ENCODE data around the gene KRTAP12-2.

Gene KRTAP12-2, protein sequence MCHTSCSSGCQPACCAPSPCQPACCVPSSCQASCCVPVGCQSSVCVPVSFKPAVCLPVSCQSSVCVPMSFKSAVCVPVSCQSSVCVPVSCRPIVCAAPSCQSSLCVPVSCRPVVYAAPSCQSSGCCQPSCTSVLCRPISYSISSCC

DNA sequence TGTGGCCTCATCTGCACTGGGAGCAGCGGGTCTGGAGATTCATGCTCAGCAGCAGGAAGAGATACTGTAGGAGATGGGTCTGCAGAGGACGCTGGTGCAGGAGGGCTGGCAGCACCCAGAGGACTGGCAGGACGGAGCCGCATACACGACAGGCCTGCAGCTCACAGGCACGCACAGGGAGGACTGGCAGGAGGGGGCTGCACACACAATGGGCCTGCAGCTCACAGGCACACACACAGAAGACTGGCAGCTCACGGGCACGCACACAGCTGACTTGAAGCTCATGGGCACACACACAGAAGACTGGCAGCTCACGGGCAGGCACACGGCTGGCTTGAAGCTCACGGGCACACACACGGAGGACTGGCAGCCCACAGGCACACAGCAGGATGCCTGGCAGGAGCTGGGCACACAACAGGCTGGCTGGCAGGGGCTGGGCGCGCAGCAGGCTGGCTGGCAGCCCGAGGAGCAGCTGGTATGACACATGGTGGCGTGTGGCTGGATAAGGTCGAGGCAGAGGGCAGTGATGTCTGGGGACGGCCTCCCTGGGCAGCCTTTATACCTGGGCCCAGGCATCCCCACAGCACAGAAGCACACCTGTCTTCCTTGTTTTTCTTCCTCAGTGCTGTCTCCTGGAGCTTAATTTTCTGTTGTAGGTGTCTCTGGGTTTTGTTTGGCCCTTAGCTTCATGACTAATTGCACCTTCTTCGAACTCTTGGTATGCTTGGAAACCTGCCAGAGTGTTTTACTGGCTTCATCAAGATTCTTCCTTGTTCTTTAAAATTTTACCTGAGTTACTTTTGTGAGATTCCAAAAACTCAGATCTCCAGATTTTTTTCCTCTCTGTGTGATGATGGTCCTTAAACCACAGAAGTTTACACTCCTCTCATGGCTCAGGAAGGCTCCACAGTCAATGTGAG, at the start of gene KRTAP12-2:
KRTAP12-2 (minus strand) TSS at position 527 of the 920 bp plus-strand sequence; CDS start at position 486, 41 bp downstream.
- no peak for DNase-seq

DNA sequence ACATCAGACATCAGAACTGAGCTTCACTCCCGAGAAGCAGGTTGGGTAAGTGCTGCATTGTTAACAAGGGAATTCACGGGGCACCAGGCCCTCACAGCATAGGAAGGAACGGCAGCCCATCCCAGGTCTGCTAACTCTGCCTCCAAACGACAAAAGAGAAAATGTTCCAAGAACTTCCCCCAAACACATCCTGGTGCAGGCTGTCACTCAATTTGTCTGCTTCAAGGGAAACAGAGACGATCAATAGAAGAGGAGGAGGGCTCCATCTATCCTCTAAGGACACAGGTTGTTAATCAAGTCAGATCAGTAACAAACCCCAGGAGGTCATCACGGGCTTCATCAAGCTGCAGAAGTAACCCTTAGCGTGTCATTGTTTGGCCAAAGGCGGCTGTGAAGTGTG, 48.2 kb upstream of the KRTAP12-2 start:
- DNase-seq: no peak

DNA sequence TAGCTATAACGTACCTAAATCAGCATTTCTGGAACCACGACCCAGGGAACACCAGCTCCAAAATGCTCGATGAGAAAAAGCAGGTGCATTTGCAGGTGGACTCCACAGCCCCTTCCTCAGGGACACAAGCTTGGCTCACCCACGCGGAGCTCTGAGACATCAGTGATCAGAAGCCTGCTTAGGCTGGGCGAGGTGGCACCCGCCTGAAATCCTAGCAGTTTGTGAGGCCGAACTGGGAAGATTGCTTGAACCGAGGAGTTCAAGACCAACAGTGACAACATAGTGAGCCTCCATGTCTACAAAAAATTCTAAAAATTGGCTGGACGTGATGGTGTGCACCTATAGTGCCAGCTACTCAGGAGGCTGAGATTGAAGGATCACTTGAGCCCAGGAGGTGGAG, 47.1 kb upstream of the KRTAP12-2 start:
- DNase-seq: no peak

DNA sequence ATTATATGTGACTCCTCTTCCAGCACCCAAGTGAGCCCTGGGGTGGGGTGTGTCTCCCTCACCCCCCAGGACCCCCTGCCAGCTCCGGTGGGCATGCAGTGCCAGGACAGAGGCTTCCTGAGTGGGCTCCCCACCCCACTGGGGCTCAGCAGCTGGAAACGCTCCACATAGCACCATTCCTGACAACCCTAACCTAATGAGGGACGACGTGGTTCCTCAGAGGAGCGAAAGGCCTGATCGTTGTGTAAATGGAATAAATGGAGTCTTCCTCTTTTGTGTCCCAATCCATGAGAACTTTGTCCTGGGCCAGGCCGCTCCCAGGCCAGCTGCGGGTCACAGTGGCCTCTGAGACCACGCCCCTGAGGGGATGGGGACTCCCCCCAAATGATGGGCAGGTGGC, 46.4 kb upstream of the KRTAP12-2 start:
- DNase-seq: no peak

DNA sequence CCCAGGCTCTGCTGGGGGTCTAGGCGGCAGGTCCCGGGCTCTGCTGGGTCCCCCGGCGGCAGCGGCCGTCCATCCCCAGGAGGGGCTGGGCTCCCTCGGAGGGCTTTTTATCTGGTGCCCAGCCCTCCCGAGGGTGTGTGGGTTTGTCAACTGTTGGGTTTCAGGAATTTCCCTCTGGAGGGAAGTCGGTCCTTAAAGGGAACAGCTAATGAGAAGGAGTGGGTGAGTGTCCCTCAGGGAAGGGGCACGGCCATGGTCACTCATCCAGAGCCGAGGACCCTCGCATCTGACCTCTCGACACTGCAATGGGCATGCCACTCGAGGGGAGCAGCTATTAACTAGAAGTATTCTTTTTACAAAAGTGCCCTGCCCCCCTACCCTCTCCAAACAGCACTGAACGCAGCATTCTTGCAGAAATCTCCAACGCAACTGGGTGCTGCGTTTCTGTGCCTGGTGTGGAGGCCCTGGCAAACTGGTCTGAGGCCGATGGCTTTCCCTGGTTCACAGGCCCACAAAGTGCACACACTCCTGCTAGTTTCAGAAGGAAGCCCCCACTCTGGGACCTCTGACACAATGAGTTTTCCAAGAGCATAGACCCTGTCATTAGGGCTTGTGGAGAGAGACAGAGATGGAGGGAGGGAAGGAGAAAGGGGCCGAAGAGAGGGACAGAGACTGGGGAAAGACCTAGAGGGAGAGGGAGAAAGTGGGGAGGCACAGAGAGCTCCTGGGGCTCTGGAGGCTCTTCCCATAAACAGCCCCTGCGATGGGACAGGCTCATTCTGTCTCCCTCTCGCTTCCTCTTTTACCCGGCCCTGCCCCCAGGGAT, 45.7 kb upstream of the KRTAP12-2 start:
- no peak for DNase-seq

DNA sequence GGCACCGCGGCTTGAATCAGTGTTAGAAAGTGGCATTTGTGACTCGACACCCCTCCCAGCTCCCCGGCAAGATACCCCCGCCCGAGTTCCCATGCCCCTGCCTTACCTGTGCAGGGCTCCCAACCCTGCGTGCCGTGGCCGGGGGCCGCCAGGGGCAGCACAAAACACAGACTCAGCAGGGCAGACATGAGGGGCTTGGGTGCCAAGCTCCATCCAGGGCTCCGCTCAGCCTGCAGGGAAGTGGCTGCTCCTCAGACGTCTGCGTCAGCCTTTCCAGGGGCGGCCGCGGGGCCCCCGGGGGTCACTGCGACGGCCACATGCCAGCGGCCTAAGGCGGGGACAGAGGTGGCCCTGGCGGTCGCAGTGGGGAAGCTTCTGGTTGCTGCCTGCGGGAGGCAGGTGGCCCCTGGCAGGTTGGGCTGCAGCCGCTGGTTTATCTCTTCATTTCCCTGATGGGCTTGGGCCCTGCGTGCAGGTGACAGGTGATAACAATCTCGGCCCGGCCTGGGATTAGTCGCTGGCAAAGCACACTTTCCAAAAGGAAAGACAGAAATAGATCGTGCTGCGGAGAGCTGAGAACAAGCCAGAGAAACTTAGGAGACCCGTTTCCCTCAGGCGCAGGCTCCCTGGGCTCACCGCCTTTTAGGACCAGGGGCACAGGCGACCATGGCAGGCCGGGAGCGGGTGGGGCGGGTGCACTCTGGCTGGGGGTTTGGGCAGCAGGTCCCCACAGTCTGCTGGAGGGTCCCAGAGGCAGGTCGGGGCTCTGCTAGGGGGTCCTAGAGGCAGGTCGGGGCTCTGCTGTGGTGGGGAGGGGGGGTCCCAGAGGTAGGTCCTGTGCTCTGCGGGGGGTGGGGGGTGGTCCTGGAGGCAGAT, 44.8 kb upstream of the KRTAP12-2 start, which contains the start of gene TSPEAR:
TSPEAR (minus strand) TSS at position 246 of the 876 bp plus-strand sequence; CDS start at position 188, 58 bp downstream.
- DNase-seq: no peak

DNA sequence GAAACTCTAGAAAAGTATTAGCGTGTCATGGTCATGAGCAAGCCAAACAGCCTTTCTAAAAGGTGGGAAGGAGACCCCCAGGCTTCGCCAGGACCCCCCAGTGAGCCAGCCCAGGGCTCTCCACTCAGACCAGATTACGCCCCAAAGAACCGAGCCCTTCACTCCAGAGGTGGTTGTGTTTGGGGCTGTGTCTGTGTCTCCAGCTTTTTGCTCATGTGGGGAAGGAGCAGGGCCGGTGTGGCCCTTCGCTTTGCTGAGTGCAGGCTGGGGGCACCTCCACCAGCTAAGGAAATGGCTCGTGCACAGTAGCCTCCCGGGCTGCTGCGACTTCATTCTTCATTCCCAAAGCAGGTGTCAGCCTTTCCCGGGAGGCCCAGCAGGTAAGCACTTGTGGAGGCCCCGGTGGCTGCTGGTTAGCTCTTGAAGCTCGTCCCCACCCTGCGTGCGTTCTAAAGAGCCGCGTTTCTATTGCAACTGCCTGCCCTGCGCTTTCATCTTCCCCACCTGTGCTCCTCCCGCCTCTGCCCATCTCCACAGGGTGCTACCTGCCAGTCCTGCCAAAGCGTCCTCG, 44.1 kb upstream of the KRTAP12-2 start:
- no peak for DNase-seq

DNA sequence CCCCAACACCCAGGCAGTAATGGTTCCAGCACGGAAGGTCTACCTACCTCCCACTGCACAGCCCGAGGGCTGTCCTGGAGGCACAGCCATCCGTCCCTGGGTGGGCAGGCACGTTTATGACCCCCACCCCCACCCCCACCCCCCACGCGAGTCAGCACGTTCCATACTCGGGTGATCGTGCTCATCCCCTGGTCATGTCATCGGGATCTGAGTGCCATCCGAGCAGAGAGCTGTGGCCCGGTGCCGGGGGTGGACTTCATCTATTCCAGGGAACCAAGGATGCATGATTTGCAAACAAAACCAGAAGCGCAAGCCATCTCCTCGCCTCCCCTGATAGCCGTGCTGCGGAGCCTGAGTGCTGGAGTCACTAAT, 43.6 kb upstream of the KRTAP12-2 start:
- no peak for DNase-seq

DNA sequence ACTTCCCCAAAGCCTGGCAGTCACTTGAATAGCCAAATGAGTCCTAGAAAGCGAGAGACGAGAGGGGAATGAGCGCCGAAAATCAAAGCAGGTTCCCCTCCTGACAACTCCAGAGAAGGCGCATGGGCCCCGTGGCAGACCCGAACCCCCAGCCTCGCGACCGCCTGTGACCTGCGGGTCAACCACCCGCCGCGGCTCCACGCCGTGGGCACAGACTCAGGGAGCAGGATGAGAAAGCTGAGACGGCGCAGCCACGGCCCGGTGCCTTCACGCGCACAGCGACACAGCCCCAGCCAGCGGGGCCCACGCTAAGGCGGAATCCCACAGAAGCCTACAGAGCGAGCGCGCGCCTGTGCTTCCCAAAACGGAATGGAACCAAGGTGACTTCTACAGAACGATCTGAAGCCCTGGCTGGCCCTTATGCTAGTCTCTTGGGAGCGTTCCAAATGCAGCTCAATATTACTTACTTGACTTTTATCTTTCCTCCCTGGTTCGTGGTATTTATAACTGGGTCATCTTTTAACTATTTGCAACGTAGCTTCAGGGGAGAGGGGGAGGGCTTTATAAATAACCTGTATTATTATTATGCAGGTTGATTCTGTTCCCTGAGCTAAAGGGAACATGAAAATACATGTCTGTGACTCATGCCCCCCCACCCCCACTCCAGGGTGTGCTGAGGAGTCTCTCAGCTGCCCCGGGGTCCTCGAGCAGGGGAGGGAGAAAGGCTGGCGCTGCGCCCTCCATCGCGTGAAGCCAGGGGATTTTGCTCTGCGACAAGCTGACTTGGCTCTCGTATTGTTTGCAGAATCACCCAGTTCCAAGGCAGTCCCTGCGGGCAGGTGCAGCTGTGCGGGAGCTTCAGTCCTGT, 42.9 kb upstream of the KRTAP12-2 start:
- DNase-seq: peak; percentile 48

DNA sequence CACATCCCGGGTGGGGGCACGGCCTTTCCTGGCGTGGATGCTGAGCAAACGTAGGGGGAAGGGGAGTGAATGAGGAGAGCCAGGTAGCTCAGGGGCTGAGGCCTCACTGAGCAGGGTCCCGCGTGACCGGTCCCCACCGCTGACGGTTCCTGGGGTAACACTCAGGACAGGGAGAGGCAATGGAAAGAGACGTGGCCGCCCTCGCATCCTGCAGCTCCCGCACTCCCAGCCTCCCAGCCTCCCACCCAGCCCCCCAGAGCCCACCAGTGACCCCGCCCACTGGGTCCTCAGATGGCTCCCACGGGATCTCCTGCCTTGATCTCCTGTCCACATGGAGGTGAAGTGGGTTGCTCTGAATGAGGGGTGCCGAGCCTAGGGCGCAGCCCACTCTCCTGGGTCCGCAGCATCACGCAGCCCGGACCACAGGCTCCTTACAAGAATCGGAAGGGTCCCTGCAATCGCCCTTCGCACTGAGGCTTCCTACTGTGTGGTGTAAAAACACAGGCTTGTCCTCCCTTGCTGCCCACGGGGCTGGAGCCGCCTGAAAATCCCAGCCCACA, 42.2 kb upstream of the KRTAP12-2 start:
- DNase-seq: no peak

DNA sequence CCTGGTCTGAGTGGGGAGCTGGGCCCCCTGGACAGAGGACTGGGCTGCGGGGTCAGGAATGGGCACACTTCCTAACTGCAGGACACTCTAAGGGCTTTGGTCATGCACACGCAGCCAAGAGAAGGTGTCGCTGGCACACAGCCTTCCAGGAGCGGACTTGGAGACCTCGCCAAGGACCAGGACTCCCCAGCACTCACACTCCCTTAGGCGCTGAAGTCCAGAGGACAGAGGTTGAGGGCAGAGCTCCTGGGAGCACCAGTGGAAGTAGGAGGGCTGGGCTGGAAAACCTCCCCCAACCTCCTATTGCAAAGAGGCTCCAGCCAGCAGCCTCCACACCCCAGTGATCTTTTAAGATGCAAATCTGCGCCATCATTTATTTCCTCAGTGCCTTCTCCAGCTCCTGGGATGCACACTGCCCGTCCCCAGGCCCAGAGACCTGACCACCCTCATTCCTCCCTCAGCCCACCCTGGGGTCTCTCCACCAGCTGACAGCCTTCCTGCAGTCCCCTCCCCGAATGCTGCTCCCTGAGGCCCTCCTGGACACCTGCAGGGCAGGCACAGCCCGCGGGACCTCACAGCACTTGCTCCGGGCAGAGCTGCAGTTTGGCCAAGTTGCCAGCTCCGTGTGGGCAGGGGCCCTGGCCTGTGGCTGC, 41.6 kb upstream of the KRTAP12-2 start:
- no peak for DNase-seq

DNA sequence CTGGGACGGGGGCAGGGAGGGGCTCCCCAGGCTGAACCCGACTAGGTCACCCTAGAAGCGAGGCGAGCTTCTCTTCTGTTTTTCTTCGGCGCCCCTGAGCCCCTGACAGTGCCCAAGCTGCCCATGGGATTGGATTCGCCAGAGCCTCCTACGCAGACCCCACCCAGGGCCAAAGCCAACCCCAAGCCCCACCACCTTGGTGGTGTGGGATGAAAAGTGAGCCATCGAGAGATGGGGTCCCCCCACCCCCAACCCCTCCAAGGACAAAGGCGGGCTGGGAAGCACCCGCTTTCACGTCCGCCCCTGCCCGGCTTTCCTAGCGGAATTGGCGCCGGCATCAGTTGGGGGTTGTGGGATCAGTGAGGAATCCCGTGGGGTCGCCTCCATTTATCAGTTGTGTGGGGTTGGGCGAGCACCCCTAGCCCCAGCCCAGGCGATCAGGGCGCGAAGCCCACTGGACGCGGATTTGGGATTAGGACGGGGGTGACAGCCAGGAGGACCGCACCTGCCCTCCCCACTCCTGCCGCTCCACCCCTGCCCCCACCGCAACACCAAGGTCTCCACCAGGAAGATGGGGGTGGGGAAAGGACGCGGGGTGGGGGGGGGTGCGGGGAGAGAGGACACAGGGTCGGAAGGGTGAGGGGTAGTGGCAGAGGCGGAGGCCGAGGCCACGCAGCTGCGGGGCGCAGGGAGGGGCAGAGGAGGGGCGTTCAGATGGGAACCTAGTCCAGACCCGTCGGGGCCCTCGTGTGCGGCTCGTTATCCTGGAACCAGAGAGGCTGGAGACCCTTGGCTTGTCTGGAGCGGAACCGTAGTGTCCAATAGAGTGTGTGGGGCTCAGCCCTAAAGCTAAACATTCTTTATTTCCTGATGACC, 40.2 kb upstream of the KRTAP12-2 start:
- DNase-seq: no peak

DNA sequence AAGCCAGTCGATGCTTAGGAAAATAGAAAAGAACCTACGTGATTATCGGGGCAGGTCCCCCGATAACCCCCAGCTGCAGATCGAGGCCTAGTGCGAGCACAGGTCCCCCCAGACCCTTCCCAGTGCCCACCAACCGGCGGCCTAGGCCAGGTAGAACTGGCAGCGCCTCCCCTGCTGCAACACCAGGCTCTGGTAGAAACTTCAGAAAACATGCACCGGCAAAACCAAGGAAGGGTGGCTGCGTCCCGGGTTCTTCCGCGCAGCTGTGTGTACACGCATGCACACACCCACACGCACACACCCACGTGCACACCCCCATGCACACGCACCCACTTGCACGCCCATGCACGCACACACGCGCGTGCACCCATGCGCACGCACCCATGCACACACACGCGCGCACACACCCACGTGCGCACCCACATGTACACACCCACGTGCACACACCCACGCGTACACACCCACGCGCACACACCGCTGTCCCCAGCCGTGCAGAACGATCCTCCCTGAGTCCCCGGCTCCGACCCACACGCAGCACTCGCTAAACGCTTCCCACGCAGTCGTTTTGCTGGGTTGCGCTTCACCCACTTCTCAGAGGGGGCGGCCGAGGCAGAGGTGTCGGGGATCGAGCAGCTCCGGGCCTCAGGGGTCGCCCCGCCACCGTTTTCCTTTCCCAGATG, 39.4 kb upstream of the KRTAP12-2 start:
- DNase-seq: no peak

DNA sequence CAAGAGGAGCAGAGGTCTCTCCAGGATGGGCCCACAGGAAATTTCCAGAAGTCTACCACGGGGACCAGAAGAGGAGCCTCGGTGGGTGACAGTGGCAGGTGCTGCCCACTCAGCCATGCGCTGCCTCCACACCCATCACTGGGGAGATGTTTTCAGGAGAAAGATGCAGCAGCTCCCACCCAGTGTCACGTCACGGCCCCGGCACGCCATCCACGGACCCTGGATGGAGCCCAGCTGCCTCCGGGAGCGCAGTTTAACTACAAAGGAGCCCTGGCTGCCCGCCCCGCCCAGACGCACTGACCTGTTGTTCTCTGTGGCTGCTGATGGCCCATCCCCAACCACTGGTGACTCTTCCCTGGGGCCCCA, 37.9 kb upstream of the KRTAP12-2 start:
- DNase-seq: no peak

DNA sequence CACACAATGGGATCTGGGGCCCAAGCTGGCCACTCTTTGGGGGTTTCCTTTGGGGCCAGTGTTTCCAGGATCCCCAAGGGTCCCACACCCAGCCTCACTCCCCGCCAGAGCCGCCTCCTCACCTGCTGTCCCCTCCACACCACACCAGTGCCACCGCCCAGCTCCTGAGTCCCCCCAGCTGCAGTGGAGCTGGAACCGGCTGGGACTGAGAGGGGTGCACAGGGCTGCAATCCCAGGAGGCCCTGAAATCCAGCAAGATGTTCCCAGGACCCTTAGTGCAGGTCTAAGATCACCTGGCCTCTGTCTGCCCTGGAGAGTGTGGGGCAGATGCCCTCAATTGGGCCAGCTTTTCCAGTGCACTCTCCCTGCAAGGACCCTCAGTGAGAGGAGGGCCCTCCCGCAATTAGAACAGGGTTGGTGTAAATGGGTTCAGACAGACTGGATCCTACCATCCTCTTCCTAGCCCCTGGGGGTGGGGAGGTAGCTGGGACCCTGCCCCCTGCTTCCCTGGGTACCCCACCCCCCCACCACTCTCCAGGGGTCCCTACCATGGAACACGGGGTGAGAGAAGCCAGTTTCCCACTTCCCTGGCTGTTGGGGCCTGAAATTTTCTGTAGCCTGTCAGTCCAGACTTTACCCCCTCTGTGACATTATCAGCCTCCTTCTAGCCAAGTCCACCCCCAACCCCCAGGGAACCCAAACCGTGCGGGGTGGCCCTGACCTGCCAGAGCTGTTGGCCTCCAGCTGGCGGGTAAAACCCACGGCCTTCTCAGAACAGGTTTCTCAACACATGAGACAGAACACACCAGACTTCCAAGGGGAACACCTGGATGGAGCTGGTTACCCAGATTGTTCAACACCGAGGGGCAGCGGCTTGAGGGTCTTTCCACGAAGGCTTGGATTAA, 37.3 kb upstream of the KRTAP12-2 start:
- DNase-seq: no peak

DNA sequence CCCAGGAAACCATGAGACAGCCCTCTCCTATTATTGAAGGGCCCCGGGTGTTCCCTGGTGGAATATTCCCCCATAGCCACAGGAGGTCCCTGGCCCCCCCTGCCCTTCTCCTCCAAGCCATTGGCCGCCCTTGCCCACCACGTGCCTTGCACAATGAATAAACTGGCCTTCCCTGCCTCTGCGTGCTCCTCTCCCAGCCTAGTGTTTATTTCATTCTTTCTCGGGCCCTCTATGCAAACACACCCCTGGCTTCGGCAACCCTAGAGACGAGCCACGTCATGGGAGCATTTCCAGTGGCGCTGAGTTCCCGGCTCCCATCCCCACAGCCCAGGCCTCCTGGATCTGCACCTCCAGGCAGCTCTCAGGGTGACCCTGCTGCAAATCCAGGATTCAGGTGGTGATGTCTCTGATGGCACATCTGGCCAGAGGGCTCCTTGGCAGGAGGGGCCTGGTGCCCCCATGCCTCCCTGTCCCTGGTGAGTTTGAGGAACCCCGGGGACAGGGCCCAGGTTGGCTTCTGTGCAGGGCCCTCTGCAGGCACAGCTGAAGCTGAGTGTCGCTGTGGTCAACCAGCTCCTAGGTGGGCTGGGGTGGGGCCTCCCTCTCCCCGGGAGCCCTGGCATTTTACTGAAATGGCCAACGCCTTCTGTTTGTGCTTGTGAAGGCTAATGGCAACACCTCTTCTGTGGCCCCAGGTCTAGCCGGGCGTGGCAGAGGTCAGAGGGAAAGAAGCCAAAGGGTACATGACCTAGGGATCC, 36.4 kb upstream of the KRTAP12-2 start:
- no peak for DNase-seq
